Psoas muscle (tissue), 8 donors: Measurements from ENCODE around the gene GNLY. TPM values are rescaled to one million over a fixed set of nuclear protein-coding genes. Genes with fewer than 3 reads are reported as not detected.

Experiments used
- ATAC-seq, 4 donors: fragments of 200-7000 bp; cut with Tn5 transposase; one replicate each; pipeline ENCODE4 v1.9.1; 2020; ENCODE audit warnings: moderate library complexity in 3 of 4, mild to moderate bottlenecking in 2 of 4
- DNase-seq, 2 donors: peaks; one replicate each; pipeline ENCODE4 v3.0.0-alpha.2; 2020
- H3K27ac ChIP-seq: fragments of 200-600 bp; one replicate; pipeline ENCODE4 v1.8.0; 2022
- H3K27me3 ChIP-seq, 3 donors: fragments of 200-600 bp in 1 of 3; one replicate each; pipeline versions ENCODE4 v1.6.1 to v1.8.0; 2013 to 2022; ENCODE audit warnings: low read length in 2 of 3, mild to moderate bottlenecking in 2 of 3, moderate library complexity in 1 of 3; ENCODE audit not compliant: insufficient read depth in 3 of 3
- H3K36me3 ChIP-seq, 2 donors: fragments of 200-600 bp in 1 of 2; one replicate each; pipeline versions ENCODE4 v1.6.1 to v1.8.0; 2013 to 2022; ENCODE audit warnings: low read depth in 1 of 2, mild to moderate bottlenecking in 1 of 2, moderate library complexity in 1 of 2; ENCODE audit not compliant: insufficient read depth in 1 of 2
- H3K4me1 ChIP-seq: fragments of 200-600 bp; one replicate; pipeline ENCODE4 v1.8.0; 2022
- H3K4me3 ChIP-seq: fragments of 200-600 bp; one replicate; pipeline ENCODE4 v1.8.0; 2022; ENCODE audit warnings: mild to moderate bottlenecking
- H3K9me3 ChIP-seq: fragments of 200-600 bp; one replicate; pipeline ENCODE4 v1.8.0; 2022
- WGBS, 3 donors: extraction: QIAGEN DNeasy Blood & Tissue Kit; methylation state at CpG; one replicate each; pipeline versions ENCODE4 v1.1.6 to v1.1.7; 2013; 5-methylcytosine and 5-hydroxymethylcytosine counted together
- intact Hi-C, 2 donors: fragments of 100-400 bp; cut with DNase I; formaldehyde crosslinking; loops; one replicate each; pipeline versions ENCODE4 v1.11.0 to v1.14.2; 2022
- polyA plus RNA-seq, 3 donors: library from polyadenylated mRNA; stranded (reverse); fragments of 200-250 nt; gene quantifications; one replicate each; pipeline ENCODE4 v1.2.3, GENCODE V29; 2013
- total RNA-seq, 4 donors: library from RNA; stranded (reverse); fragmentation: NEBNext Ultra II Directional in 2 of 4; extraction: Animal tissue kit (Norgen Biotek cat#: 25700) in 2 of 4; gene quantifications; one replicate each; pipeline versions ENCODE4 v1.2.1 to v1.2.4, GENCODE V29; 2021 to 2023
- TF ChIP-seq, protein P1 (sequence below): fragments of 200-600 bp; IDR thresholded peaks from one replicate; pipeline ENCODE4 v1.8.0; 2022; ENCODE audit warnings: antibody characterized with exemption
- donor health status: healthy with polysubstance abuse.
- donor health status: DM: no; HTN: no; CAD: no; lungs with moderate emphysema.
- donor health status: Bipolar disorder and iron deficiency.
- donor health status: healthy.
- donor health status: DM: yes; HTN: yes; CAD: no.
- donor health status: DM: no; HTN: no; CAD: no.
- donor health status: DM: no; HTN: no; CAD: no.
- donor health status: DM: yes; HTN: yes; CAD: no.

GNLY gene
- total and polyA plus RNA-seq, 7 donors = 0.58 to 31.6 (median 8.2) TPM

- ATAC-seq (no peak), DNase-seq (no peak)
- no peaks in the 10 kb centered on the region for H3K9me3 ChIP-seq
- intact Hi-C loops = loop anchor here (5.0 to 10.0 kb wide), 2 partner anchors 66 to 328 kb away; no protein-coding TSS in a partner anchor
- no peaks in the 10 kb centered on the region for H3K36me3 ChIP-seq
- TF ChIP-seq, protein P1, sequence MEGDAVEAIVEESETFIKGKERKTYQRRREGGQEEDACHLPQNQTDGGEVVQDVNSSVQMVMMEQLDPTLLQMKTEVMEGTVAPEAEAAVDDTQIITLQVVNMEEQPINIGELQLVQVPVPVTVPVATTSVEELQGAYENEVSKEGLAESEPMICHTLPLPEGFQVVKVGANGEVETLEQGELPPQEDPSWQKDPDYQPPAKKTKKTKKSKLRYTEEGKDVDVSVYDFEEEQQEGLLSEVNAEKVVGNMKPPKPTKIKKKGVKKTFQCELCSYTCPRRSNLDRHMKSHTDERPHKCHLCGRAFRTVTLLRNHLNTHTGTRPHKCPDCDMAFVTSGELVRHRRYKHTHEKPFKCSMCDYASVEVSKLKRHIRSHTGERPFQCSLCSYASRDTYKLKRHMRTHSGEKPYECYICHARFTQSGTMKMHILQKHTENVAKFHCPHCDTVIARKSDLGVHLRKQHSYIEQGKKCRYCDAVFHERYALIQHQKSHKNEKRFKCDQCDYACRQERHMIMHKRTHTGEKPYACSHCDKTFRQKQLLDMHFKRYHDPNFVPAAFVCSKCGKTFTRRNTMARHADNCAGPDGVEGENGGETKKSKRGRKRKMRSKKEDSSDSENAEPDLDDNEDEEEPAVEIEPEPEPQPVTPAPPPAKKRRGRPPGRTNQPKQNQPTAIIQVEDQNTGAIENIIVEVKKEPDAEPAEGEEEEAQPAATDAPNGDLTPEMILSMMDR = no peak
- H3K4me1 ChIP-seq = peaks cover 82% of the 10 kb centered on the region
- no peak overlapping the region for H3K4me3 ChIP-seq
- WGBS, 3 donors = 81 to 85% (median 83%) methylated on average over 8 of the region's 8 CpGs
- H3K27ac ChIP-seq = no peak overlapping the region
- no peaks in the 10 kb centered on the region for H3K27me3 ChIP-seq
Observed at GRCh38 chr2:85746321-85747004, 52.3 kb downstream of the GNLY start.

- 95 to 97% (median 96%) methylated on average over 3 of the region's 3 CpGs for WGBS, 3 donors
Observed at GRCh38 chr2:85747441-85747840, 53.3 kb downstream of the GNLY start.

DNA sequence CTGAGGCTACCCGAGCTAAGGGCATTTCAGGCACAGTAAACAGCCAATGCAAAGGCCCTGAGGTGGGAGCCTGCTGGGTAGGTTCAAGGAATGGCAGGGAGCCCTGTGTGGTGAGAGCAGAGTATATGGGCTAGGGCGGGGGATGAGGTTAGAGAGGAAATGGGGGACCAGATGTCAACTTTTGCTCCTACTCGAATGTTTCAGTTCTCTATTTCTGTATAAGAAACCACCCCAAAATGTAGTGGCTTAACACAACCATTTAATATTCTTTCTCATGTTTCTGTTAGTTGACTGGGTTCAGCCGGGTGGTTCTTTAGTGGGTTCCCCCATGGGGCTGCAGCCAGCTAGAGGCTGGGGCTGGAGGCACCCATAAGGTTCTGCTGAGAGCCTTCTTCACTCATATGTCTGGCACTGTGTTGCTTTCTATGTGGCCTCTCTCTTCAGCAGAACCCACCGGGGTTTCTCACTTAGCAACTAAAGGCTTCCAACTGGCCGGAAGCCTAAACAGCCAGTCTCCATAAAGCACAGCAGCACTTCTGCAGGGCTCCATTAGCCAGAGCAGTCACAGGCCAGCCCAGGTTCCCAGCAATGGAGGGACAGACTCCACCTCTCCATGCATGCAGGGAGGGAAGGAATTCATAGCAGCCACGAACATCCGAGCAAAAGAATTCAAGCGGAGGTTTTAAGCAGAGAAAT lies 54.0 kb downstream of the GNLY start:
- intact Hi-C loops = loop anchor here (5.0 to 10.0 kb wide), 2 partner anchors 64 to 327 kb away; no protein-coding TSS in a partner anchor
- no peak for ATAC-seq
- WGBS, 3 donors = 66 to 72% (median 67%) methylated on average over 9 of the region's 9 CpGs
- TF ChIP-seq, protein P1 = no peak
- peak overlapping the region; percentile 80 for H3K27ac ChIP-seq
- peaks cover 70% of the 10 kb centered on the region for H3K4me1 ChIP-seq
- no peak for DNase-seq
- H3K9me3 ChIP-seq = no peaks in the 10 kb centered on the region
- H3K4me3 ChIP-seq = no peak overlapping the region
- no peaks in the 10 kb centered on the region for H3K36me3 ChIP-seq
- H3K27me3 ChIP-seq = no peaks in the 10 kb centered on the region

More at GRCh38 chr2:85747441-85747840, 53.3 kb downstream of the GNLY start:
- H3K27ac ChIP-seq = no peak overlapping the region
- H3K4me1 ChIP-seq = peaks cover 76% of the 10 kb centered on the region
- no peaks in the 10 kb centered on the region for H3K36me3 ChIP-seq
- H3K27me3 ChIP-seq = no peaks in the 10 kb centered on the region
- H3K9me3 ChIP-seq = no peaks in the 10 kb centered on the region
- ATAC-seq (no peak), DNase-seq (no peak)
- intact Hi-C loops = loop anchor here (5.0 to 10.0 kb wide), 2 partner anchors 65 to 327 kb away; no protein-coding TSS in a partner anchor
- TF ChIP-seq, protein P1 = no peak
- no peak overlapping the region for H3K4me3 ChIP-seq

Other genes starting within 250 kb of the GNLY start
- gene MAT2A, start 155.2 kb upstream of the GNLY start, total RNA-seq = 100 to 1,000 TPM; 127 to 356 (median 183) TPM
- 100 to 1,000 TPM in 2 of 3 donors, 10 to 100 TPM in 1; 55.9 to 252 (median 134) TPM for gene MAT2A, start 155.2 kb upstream of the GNLY start, polyA plus RNA-seq
- 10 to 100 TPM; 20.1 to 25.3 (median 22.1) TPM for gene GGCX, start 132.9 kb upstream of the GNLY start, total RNA-seq
- 10 to 100 TPM; 19.0 to 35.6 (median 30.7) TPM for gene GGCX, start 132.9 kb upstream of the GNLY start, polyA plus RNA-seq
- 10 to 100 TPM; 11.7 to 15.7 (median 12.4) TPM for gene VAMP8, start 116.8 kb upstream of the GNLY start, total RNA-seq
- gene VAMP8, start 116.8 kb upstream of the GNLY start, polyA plus RNA-seq = 10 to 100 TPM; 16.6 to 25.4 (median 23.2) TPM
- 10 to 100 TPM; 58.1 to 95.0 (median 83.2) TPM for gene VAMP5, start 109.9 kb upstream of the GNLY start, total RNA-seq
- gene VAMP5, start 109.9 kb upstream of the GNLY start, polyA plus RNA-seq = 100 to 1,000 TPM; 106 to 149 (median 128) TPM
- gene RNF181, start 98.6 kb upstream of the GNLY start, total RNA-seq = 100 to 1,000 TPM in 1 of 4 donors, 10 to 100 TPM in 3; 84.7 to 107 (median 90.0) TPM
- gene RNF181, start 98.6 kb upstream of the GNLY start, polyA plus RNA-seq = 100 to 1,000 TPM; 156 to 212 (median 184) TPM
- gene TMEM150A, start 91.7 kb upstream of the GNLY start, total RNA-seq = 10 to 100 TPM; 20.1 to 54.3 (median 30.9) TPM
- gene TMEM150A, start 91.7 kb upstream of the GNLY start, polyA plus RNA-seq = 10 to 100 TPM; 17.4 to 82.6 (median 40.3) TPM
- gene C2orf68, start 82.3 kb upstream of the GNLY start, total RNA-seq = 10 to 100 TPM; 43.4 to 61.9 (median 47.5) TPM
- 10 to 100 TPM; 26.9 to 76.0 (median 43.8) TPM for gene C2orf68, start 82.3 kb upstream of the GNLY start, polyA plus RNA-seq
- gene USP39, start 78.2 kb upstream of the GNLY start, total RNA-seq = 10 to 100 TPM; 39.0 to 61.8 (median 45.6) TPM
- 100 to 1,000 TPM in 1 of 3 donors, 10 to 100 TPM in 2; 53.7 to 104 (median 58.3) TPM for gene USP39, start 78.2 kb upstream of the GNLY start, polyA plus RNA-seq
- gene SFTPB, start 26.2 kb upstream of the GNLY start, total RNA-seq = 1 to 10 TPM in 2 of 4 donors, under 1 TPM in 2; 0.25 to 1.1 (median 0.96) TPM
- 1 to 10 TPM in 1 of 3 donors, under 1 TPM in 2; 0.04 to 1.5 (median 0.98) TPM for gene SFTPB, start 26.2 kb upstream of the GNLY start, polyA plus RNA-seq
- 10 to 100 TPM; 22.0 to 82.1 (median 57.3) TPM for gene ATOH8, start 59.6 kb downstream of the GNLY start, total RNA-seq
- 10 to 100 TPM; 48.7 to 77.2 (median 59.4) TPM for gene ATOH8, start 59.6 kb downstream of the GNLY start, polyA plus RNA-seq
- 10 to 100 TPM in 3 of 4 donors, 1 to 10 TPM in 1; 7.9 to 19.5 (median 12.4) TPM for gene ST3GAL5, start 194.6 kb downstream of the GNLY start, total RNA-seq
- 10 to 100 TPM; 14.6 to 35.6 (median 15.3) TPM for gene ST3GAL5, start 194.6 kb downstream of the GNLY start, polyA plus RNA-seq